Esophagus muscularis mucosa (tissue), 4 donors: Measurements from ENCODE around the gene LDAH. TPM values are rescaled to one million over a fixed set of nuclear protein-coding genes. Genes with fewer than 3 reads are reported as not detected.

Experiments used
- DNase-seq: peaks from one replicate; pipeline ENCODE4 v3.0.0-alpha.2; 2017; ENCODE audit errors: extremely low spot score
- H3K27ac ChIP-seq, 4 donors: fragments of 200-600 bp; sonication (generic); replicated peaks in 1 of 4; 1 replicate in 3 of 4; 2 replicates in 1 of 4; pipeline ENCODE4 v1.5.1; 2016 to 2019; ENCODE audit warnings: mild to moderate bottlenecking in 1 of 4
- H3K27me3 ChIP-seq, 4 donors: fragments of 200-600 bp; sonication (generic); one replicate each; pipeline versions ENCODE4 v1.5.1 to v1.6.0; 2016 to 2019
- H3K36me3 ChIP-seq, 4 donors: fragments of 200-600 bp; sonication (generic); one replicate each; pipeline ENCODE4 v1.5.1; 2016 to 2019
- H3K4me1 ChIP-seq, 4 donors: fragments of 200-600 bp; sonication (generic); one replicate each; pipeline ENCODE4 v1.5.1; 2016 to 2019
- H3K4me3 ChIP-seq, 4 donors: fragments of 200-600 bp; sonication (generic); 1 replicate in 2 of 4; 2 replicates in 2 of 4; pipeline ENCODE4 v1.5.1; 2016 to 2019; ENCODE audit warnings: mild to moderate bottlenecking in 4 of 4, moderate library complexity in 1 of 4
- H3K9me3 ChIP-seq, 4 donors: fragments of 200-600 bp; sonication (generic); 1 replicate in 3 of 4; 2 replicates in 1 of 4; pipeline ENCODE4 v1.5.1; 2016 to 2019
- CTCF ChIP-seq, 3 experiments: fragments of 200-600 bp in 2 of 3; fragments of 450-650 bp in 1 of 3; sonication (generic) in 2 of 3; IDR thresholded peaks; one replicate each; pipeline ENCODE4 v1.5.1; 2017 to 2019; ENCODE audit warnings: antibody characterized with exemption in 3 of 3, mild to moderate bottlenecking in 2 of 3, moderate library complexity in 1 of 3
- EP300 ChIP-seq: sonication (generic); formaldehyde crosslinking; IDR thresholded peaks from one replicate; pipeline ENCODE4 v1.6.1; 2017; ENCODE audit warnings: antibody characterized with exemption
- POLR2A ChIP-seq: fragments of 450-650 bp; IDR thresholded peaks from one replicate; pipeline ENCODE4 v1.6.1; 2017; ENCODE audit warnings: antibody characterized with exemption, moderate library complexity, mild to moderate bottlenecking, low read depth
- POLR2AphosphoS5 ChIP-seq, 2 donors: sonication (generic); formaldehyde crosslinking; IDR thresholded peaks; one replicate each; pipeline ENCODE4 v1.6.1; 2017; ENCODE audit warnings: antibody characterized with exemption in 2 of 2
- WGBS: methylation state at CpG from one replicate; pipeline ENCODE4 v1.1.5; 2018; 5-methylcytosine and 5-hydroxymethylcytosine counted together
- intact Hi-C: fragments of 100-400 bp; cut with DNase I; formaldehyde crosslinking; loops from one replicate; pipeline ENCODE4 v1.15.1; 2023
- total RNA-seq, 4 donors: library from RNA; depleted of rRNA; stranded (reverse); fragments of >200 nt; gene quantifications; one replicate each; pipeline versions ENCODE4 v1.1.0 to v1.2.1, GENCODE V29; 2016

The LDAH gene
- total RNA-seq, 4 donors from 2014 or later, result 7.9 to 13.7 (median 11.9) TPM

- no peak for DNase-seq
- H3K27ac ChIP-seq, result no peak overlapping the region
Observed at GRCh38 chr2:20728114-20728758, 94.7 kb downstream of the LDAH start.

DNA sequence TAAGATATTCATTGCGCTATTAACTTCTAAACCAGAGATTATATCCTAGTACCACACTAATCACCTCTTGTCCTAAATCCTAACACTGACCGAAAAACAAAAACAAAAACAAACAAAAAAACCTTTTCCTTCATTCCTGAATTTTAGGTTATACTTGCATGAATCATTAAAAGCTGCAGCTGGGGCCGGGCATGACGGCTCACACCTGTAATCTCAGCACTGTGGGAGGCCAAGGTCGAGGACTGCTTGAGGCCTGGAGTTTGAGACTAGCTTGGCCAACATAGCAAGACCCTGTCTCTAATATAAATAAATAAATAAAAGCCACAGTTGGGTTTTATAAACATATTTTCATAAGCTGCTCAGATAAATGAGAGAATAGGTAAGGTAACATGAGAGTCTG, 96.0 kb downstream of the LDAH start:
- TF ChIP-seq EP300 (no peak), CTCF (IDR thresholded peaks at IDR 0.05) (no peak), POLR2A (no peak), POLR2AphosphoS5 (IDR thresholded peaks at IDR 0.05) (no peak)
- H3K9me3 ChIP-seq, result no peaks in the 10 kb centered on the region
- WGBS, result 96% methylated on average over 5 of the region's 5 CpGs
- H3K4me1 ChIP-seq, result no peaks in the 10 kb centered on the region
- no peaks in the 10 kb centered on the region for H3K36me3 ChIP-seq
- no peak overlapping the region for H3K4me3 ChIP-seq
- no peak for DNase-seq
- H3K27me3 ChIP-seq, result no peaks in the 10 kb centered on the region
- H3K27ac ChIP-seq, result no peak overlapping the region
- intact Hi-C loops, result no loop called here

More at GRCh38 chr2:20728114-20728758, 94.7 kb downstream of the LDAH start:
- H3K4me3 ChIP-seq, result no peak overlapping the region
- no peaks in the 10 kb centered on the region for H3K9me3 ChIP-seq
- WGBS, result 49% methylated on average over 4 of the region's 4 CpGs
- no peaks in the 10 kb centered on the region for H3K36me3 ChIP-seq
- TF ChIP-seq POLR2AphosphoS5 (IDR thresholded peaks at IDR 0.05) (no peak), CTCF (IDR thresholded peaks at IDR 0.05) (no peak), POLR2A (no peak), EP300 (no peak)
- intact Hi-C loops, result no loop called here
- H3K27me3 ChIP-seq, result no peaks in the 10 kb centered on the region
- H3K4me1 ChIP-seq, result no peaks in the 10 kb centered on the region

- no peak overlapping the region for H3K27ac ChIP-seq
- TF ChIP-seq CTCF (IDR thresholded peaks at IDR 0.05) (no peak), EP300 (no peak)
- H3K27me3 ChIP-seq, result no peaks in the 10 kb centered on the region
- no peak overlapping the region for H3K4me3 ChIP-seq
- H3K9me3 ChIP-seq, result no peaks in the 10 kb centered on the region
- no peaks in the 10 kb centered on the region for H3K4me1 ChIP-seq
- 90% methylated on average over 2 of the region's 2 CpGs for WGBS
- DNase-seq, result no peak
- intact Hi-C loops, result no loop called here
- H3K36me3 ChIP-seq, result no peaks in the 10 kb centered on the region
Observed at GRCh38 chr2:20725782-20726181, 97.1 kb downstream of the LDAH start.

- Histone ChIP-seq H3K27ac (no peak overlapping the region), H3K36me3 (no peaks in the 10 kb centered on the region), H3K27me3 (no peaks in the 10 kb centered on the region), H3K4me1 (no peaks in the 10 kb centered on the region), H3K9me3 (no peaks in the 10 kb centered on the region), H3K4me3 (no peak overlapping the region)
- WGBS, result 97% methylated on average over 3 of the region's 3 CpGs
- TF ChIP-seq CTCF (IDR thresholded peaks at IDR 0.05) (no peak), EP300 (no peak), POLR2AphosphoS5 (IDR thresholded peaks at IDR 0.05) (no peak), POLR2A (no peak)
- intact Hi-C loops, result no loop called here
- DNase-seq, result no peak
Observed at GRCh38 chr2:20724500-20725053, 98.3 kb downstream of the LDAH start.

DNA sequence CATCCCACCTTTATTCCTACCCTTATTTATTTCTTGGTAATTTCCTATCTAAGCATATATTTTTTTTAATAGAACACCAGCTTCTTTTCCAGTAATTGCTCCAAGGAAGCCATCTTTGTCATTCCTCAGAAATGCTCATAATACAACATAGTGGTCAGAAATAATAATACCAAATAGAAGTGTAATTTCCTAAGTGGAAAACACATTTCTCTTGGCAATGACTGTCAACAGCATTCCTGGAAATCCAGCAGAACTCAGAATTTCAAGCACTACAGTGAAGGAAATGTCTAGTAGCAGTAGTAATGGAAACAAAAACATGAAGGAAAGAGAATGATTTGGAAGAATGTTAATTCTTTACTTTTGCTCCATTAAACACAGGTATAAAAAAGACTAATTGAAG, 99.4 kb downstream of the LDAH start:
- no peaks in the 10 kb centered on the region for H3K36me3 ChIP-seq
- no peaks in the 10 kb centered on the region for H3K9me3 ChIP-seq
- H3K27ac ChIP-seq, result no peak overlapping the region
- intact Hi-C loops, result no loop called here
- H3K27me3 ChIP-seq, result no peaks in the 10 kb centered on the region
- TF ChIP-seq CTCF (IDR thresholded peaks at IDR 0.05) (no peak), EP300 (no peak), POLR2AphosphoS5 (IDR thresholded peaks at IDR 0.05) (no peak), POLR2A (no peak)
- no peak overlapping the region for H3K4me3 ChIP-seq
- no peak for DNase-seq
- H3K4me1 ChIP-seq, result no peaks in the 10 kb centered on the region
